K562 (cell line): Measurements from ENCODE around the gene DNAJB13. TPM values are rescaled to one million over a fixed set of nuclear protein-coding genes. Genes with fewer than 3 reads are reported as not detected.

Experiments
- MTA1 ChIP-seq: fragments of 450-650 bp; IDR thresholded peaks from 2 replicates; pipeline ENCODE4 v1.6.1; 2017; ENCODE audit warnings: borderline replicate concordance
- POLR2AphosphoS2 ChIP-seq: IDR thresholded peaks from 2 replicates; pipeline ENCODE4 v1.6.1; 2012; ENCODE audit warnings: low read length, improper control_type of control experiment
- TFAM ChIP-seq: fragments of 250-450 bp; sonication (Bioruptor Pico); conservative IDR thresholded peaks from 2 replicates; pipeline ENCODE4 v1.5.0; 2021; ENCODE audit warnings: mild to moderate bottlenecking, moderate library complexity
- ZNF133 ChIP-seq: fragments of 250-450 bp; sonication (Bioruptor Pico); IDR thresholded peaks from 2 replicates; pipeline ENCODE4 v1.4.0; 2020; ENCODE audit warnings: mild to moderate bottlenecking
- ZNF134 ChIP-seq: fragments of 250-450 bp; sonication (Bioruptor Pico); conservative IDR thresholded peaks from 2 replicates; pipeline ENCODE4 v1.4.0; 2020
- ZNF354B ChIP-seq: fragments of 250-450 bp; sonication (Bioruptor Pico); IDR thresholded peaks from 2 replicates; pipeline ENCODE4 v1.4.0; 2020
- ZNF695 ChIP-seq: fragments of 450-650 bp; formaldehyde crosslinking; IDR thresholded peaks from 2 replicates; pipeline ENCODE4 v1.4.0; 2020; ENCODE audit warnings: mild to moderate bottlenecking, moderate library complexity
- polyA plus RNA-seq, 8 experiments: library from polyadenylated mRNA; depleted of rRNA in 4 of 8; stranded (reverse) in 5 of 8; unstranded in 3 of 8; fragments of >200 nt; fragmentation: Nextera tagmentation in 2 of 8; fragmentation: Illumina TruSeq in 1 of 8; extraction: Ambion mirVana in 2 of 8; extraction: Trizol in 1 of 8; gene quantifications; 2 replicates each; pipeline versions ENCODE4 v1.2.1 to v1.2.3, GENCODE V29; 2011 to 2014; ENCODE audit warnings: inconsistent platforms in 1 of 8, missing spikeins in 1 of 8
- total RNA-seq, 7 experiments: library from RNA; depleted of rRNA in 6 of 7; stranded (reverse); fragments of >200 nt in 6 of 7; fragmentation: Illumina TruSeq in 2 of 7; extraction: Trizol in 2 of 7; gene quantifications; 2 replicates each; pipeline versions ENCODE4 v1.2.1 to v1.2.3, GENCODE V29; 2011 to 2021; ENCODE audit warnings: low replicate concordance in 1 of 7
- TF ChIP-seq, protein P1 (sequence below): fragments of 450-650 bp; IDR thresholded peaks from 2 replicates; pipeline ENCODE4 v1.6.1; 2016; ENCODE audit warnings: mild to moderate bottlenecking, moderate library complexity
- TF ChIP-seq, protein P2 (sequence below): fragments of 450-650 bp; formaldehyde crosslinking; IDR thresholded peaks from 2 replicates; pipeline ENCODE4 v1.4.0; 2022; ENCODE audit warnings: missing genetic modification characterization
- TF ChIP-seq, protein P3 (sequence below): fragments of 250-450 bp; sonication (Bioruptor Pico); IDR thresholded peaks from 2 replicates; pipeline ENCODE4 v1.8.0; 2021; ENCODE audit warnings: moderate library complexity, mild to moderate bottlenecking, inconsistent platforms

DNAJB13 gene
- total and polyA plus RNA-seq, 9 of the 15 experiments (the other 6 are each of a cell fraction or from before 2014, with no cell fraction given): 0.14 TPM; not detected in 8

DNA sequence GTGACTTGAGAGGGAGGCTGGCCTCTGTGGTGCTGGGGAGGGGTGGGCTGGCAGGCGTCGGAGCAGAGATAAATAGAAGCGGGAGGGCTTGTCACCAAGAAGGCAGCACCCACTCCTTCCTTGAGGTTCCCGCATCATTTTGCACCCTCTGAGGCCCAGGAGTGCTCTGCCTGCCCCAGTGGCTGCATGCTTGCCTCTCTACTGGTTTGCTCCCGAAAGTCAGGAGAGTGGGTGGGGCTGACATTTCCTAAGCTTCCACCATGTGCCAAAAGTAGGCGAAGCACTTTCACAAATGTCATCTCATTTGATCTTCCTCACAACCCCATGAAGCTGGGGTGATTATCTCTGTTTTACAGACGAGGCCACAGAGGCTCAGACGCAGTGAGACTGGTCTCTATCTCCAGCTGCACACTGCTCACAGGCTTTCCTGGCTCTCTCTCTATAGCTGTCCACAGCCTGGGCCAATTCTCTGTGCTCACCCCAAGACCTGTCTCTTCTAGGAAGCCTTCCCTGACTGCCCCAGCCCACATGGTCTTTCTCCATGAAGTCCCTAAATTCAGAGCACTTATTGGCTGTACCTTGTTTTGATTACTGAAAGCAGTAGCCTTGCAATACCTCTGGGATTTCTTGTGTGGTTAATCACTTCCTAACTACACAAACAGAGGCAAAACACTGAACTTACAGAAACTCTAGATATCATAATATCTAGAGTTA is 60.7 kb downstream of the DNAJB13 start (continued):
- TF ChIP-seq, protein P1, sequence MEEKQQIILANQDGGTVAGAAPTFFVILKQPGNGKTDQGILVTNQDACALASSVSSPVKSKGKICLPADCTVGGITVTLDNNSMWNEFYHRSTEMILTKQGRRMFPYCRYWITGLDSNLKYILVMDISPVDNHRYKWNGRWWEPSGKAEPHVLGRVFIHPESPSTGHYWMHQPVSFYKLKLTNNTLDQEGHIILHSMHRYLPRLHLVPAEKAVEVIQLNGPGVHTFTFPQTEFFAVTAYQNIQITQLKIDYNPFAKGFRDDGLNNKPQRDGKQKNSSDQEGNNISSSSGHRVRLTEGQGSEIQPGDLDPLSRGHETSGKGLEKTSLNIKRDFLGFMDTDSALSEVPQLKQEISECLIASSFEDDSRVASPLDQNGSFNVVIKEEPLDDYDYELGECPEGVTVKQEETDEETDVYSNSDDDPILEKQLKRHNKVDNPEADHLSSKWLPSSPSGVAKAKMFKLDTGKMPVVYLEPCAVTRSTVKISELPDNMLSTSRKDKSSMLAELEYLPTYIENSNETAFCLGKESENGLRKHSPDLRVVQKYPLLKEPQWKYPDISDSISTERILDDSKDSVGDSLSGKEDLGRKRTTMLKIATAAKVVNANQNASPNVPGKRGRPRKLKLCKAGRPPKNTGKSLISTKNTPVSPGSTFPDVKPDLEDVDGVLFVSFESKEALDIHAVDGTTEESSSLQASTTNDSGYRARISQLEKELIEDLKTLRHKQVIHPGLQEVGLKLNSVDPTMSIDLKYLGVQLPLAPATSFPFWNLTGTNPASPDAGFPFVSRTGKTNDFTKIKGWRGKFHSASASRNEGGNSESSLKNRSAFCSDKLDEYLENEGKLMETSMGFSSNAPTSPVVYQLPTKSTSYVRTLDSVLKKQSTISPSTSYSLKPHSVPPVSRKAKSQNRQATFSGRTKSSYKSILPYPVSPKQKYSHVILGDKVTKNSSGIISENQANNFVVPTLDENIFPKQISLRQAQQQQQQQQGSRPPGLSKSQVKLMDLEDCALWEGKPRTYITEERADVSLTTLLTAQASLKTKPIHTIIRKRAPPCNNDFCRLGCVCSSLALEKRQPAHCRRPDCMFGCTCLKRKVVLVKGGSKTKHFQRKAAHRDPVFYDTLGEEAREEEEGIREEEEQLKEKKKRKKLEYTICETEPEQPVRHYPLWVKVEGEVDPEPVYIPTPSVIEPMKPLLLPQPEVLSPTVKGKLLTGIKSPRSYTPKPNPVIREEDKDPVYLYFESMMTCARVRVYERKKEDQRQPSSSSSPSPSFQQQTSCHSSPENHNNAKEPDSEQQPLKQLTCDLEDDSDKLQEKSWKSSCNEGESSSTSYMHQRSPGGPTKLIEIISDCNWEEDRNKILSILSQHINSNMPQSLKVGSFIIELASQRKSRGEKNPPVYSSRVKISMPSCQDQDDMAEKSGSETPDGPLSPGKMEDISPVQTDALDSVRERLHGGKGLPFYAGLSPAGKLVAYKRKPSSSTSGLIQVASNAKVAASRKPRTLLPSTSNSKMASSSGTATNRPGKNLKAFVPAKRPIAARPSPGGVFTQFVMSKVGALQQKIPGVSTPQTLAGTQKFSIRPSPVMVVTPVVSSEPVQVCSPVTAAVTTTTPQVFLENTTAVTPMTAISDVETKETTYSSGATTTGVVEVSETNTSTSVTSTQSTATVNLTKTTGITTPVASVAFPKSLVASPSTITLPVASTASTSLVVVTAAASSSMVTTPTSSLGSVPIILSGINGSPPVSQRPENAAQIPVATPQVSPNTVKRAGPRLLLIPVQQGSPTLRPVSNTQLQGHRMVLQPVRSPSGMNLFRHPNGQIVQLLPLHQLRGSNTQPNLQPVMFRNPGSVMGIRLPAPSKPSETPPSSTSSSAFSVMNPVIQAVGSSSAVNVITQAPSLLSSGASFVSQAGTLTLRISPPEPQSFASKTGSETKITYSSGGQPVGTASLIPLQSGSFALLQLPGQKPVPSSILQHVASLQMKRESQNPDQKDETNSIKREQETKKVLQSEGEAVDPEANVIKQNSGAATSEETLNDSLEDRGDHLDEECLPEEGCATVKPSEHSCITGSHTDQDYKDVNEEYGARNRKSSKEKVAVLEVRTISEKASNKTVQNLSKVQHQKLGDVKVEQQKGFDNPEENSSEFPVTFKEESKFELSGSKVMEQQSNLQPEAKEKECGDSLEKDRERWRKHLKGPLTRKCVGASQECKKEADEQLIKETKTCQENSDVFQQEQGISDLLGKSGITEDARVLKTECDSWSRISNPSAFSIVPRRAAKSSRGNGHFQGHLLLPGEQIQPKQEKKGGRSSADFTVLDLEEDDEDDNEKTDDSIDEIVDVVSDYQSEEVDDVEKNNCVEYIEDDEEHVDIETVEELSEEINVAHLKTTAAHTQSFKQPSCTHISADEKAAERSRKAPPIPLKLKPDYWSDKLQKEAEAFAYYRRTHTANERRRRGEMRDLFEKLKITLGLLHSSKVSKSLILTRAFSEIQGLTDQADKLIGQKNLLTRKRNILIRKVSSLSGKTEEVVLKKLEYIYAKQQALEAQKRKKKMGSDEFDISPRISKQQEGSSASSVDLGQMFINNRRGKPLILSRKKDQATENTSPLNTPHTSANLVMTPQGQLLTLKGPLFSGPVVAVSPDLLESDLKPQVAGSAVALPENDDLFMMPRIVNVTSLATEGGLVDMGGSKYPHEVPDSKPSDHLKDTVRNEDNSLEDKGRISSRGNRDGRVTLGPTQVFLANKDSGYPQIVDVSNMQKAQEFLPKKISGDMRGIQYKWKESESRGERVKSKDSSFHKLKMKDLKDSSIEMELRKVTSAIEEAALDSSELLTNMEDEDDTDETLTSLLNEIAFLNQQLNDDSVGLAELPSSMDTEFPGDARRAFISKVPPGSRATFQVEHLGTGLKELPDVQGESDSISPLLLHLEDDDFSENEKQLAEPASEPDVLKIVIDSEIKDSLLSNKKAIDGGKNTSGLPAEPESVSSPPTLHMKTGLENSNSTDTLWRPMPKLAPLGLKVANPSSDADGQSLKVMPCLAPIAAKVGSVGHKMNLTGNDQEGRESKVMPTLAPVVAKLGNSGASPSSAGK: peak; percentile 100
- TF ChIP-seq, protein P2, sequence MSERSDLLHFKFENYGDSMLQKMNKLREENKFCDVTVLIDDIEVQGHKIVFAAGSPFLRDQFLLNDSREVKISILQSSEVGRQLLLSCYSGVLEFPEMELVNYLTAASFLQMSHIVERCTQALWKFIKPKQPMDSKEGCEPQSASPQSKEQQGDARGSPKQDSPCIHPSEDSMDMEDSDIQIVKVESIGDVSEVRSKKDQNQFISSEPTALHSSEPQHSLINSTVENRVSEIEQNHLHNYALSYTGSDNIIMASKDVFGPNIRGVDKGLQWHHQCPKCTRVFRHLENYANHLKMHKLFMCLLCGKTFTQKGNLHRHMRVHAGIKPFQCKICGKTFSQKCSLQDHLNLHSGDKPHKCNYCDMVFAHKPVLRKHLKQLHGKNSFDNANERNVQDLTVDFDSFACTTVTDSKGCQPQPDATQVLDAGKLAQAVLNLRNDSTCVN (CRISPR knock-in tag): no peak
- TF ChIP-seq ZNF695 (CRISPR knock-in tag) (no peak), TFAM (no peak), ZNF134 (CRISPR knock-in tag) (peak; percentile 61; the same call in 1 of the 2 replicates), MTA1 (peak; percentile 66), ZNF133 (peak; percentile 47; the same call in 1 of the 2 replicates), ZNF354B (CRISPR knock-in tag) (peak; percentile 64; the same call in 1 of the 2 replicates), POLR2AphosphoS2 (no peak)
- TF ChIP-seq, protein P3, sequence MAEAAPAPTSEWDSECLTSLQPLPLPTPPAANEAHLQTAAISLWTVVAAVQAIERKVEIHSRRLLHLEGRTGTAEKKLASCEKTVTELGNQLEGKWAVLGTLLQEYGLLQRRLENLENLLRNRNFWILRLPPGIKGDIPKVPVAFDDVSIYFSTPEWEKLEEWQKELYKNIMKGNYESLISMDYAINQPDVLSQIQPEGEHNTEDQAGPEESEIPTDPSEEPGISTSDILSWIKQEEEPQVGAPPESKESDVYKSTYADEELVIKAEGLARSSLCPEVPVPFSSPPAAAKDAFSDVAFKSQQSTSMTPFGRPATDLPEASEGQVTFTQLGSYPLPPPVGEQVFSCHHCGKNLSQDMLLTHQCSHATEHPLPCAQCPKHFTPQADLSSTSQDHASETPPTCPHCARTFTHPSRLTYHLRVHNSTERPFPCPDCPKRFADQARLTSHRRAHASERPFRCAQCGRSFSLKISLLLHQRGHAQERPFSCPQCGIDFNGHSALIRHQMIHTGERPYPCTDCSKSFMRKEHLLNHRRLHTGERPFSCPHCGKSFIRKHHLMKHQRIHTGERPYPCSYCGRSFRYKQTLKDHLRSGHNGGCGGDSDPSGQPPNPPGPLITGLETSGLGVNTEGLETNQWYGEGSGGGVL (CRISPR knock-in tag): no peak
